OCI-LY3 (cell line): ENCODE measurements around the gene FOXE1.

Source experiments
- H2AFZ ChIP-seq: fragments of 200-600, 300-600 bp; shearing (Covaris generic); 2 replicates; pipeline ENCODE4 v1.6.0; 2014; ENCODE audit warnings: antibody characterized with exemption, low read depth, low read length
- H3K27ac ChIP-seq: fragments of 200-600, 300-600 bp; sonication (generic); 2 replicates; pipeline ENCODE4 v1.5.1; 2014; ENCODE audit warnings: mild to moderate bottlenecking, low read length, moderate library complexity, mixed read lengths
- H3K27me3 ChIP-seq: fragments of 200-600, 300-600 bp; sonication (generic); 2 replicates; pipeline ENCODE4 v1.6.1; 2014; ENCODE audit warnings: low read depth, low read length, mixed read lengths
- H3K36me3 ChIP-seq: fragments of 200-600, 300-600 bp; sonication (generic); replicated peaks from 2 replicates; pipeline ENCODE3; 2014; ENCODE audit warnings: low read depth, low read length, mixed read lengths
- H3K4me1 ChIP-seq: fragments of 300-600, 200-600 bp; sonication (generic); 2 replicates; pipeline ENCODE4 v1.6.1; 2014; ENCODE audit warnings: low read length, mixed read lengths
- H3K4me2 ChIP-seq: fragments of 200-600, 300-600 bp; sonication (generic); 2 replicates; pipeline ENCODE4 v1.6.1; 2014; ENCODE audit warnings: low read length, mixed read lengths
- H3K4me3 ChIP-seq: fragments of 300-600, 200-600 bp; sonication (generic); 2 replicates; pipeline ENCODE4 v1.5.1; 2014; ENCODE audit warnings: antibody characterized with exemption, mild to moderate bottlenecking, low read length, moderate library complexity
- H3K79me2 ChIP-seq: fragments of 300-600, 200-600 bp; shearing (Covaris generic); 2 replicates; pipeline ENCODE4 v1.6.1; 2014; ENCODE audit warnings: mild to moderate bottlenecking, low read length, mixed read lengths
- H3K9ac ChIP-seq: fragments of 300-600, 200-600 bp; shearing (Covaris generic); 2 replicates; pipeline ENCODE4 v1.6.0; 2014; ENCODE audit warnings: mild to moderate bottlenecking, low read length, moderate library complexity
- H3K9me3 ChIP-seq: fragments of 200-600, 300-600 bp; shearing (Covaris generic); 2 replicates; pipeline ENCODE4 v1.6.1; 2014; ENCODE audit warnings: low read length, mixed read lengths; ENCODE audit not compliant: insufficient read depth
- H4K20me1 ChIP-seq: fragments of 200-600, 300-600 bp; sonication (generic); 2 replicates; pipeline ENCODE4 v1.6.1; 2016; ENCODE audit warnings: low read length, mixed read lengths; ENCODE audit not compliant: insufficient read depth
- CTCF ChIP-seq: fragments of 200-600, 300-600 bp; sonication (generic); IDR thresholded peaks from 2 replicates; pipeline ENCODE4 v1.5.1; 2014; ENCODE audit warnings: antibody characterized with exemption, low read length, low read depth
- EZH2phosphoT487 ChIP-seq: fragments of 200-600 bp; shearing (Covaris generic); IDR thresholded peaks from 2 replicates; pipeline ENCODE4 v1.6.1; 2018; ENCODE audit warnings: antibody characterized with exemption, mixed run types, low read depth

Gene FOXE1

DNA sequence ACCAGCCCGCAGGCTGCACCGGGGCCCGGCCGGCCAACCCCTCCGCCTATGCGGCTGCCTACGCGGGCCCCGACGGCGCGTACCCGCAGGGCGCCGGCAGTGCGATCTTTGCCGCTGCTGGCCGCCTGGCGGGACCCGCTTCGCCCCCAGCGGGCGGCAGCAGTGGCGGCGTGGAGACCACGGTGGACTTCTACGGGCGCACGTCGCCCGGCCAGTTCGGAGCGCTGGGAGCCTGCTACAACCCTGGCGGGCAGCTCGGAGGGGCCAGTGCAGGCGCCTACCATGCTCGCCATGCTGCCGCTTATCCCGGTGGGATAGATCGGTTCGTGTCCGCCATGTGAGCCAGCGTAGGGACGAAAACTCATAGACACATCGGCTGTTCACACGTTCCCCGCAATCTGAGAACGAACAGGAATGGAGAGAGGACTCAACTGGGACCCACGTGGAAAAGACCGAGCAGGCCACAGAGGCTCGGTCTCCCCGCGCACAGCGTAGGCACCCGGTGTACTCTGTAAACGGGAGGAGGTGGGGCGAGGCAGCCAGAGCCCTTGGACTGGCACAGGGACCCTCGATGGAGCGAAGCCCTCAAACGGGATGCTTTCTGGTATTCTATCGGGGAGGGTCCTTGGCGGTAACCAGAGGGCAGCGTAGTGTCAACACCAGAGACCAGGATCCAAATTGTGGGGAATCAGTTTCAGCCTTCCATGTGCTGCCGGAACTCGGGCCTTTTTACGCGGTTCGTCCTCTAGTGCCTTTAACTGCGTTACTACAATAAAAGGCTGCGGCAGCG, 1.9 kb downstream of the FOXE1 start:
- Histone ChIP-seq H3K9me3 (no peaks in the 10 kb centered on the region), H3K36me3 (no peaks in the 10 kb centered on the region), H3K4me1 (no peaks in the 10 kb centered on the region), H2AFZ (no peak overlapping the region), H3K4me2 (no peak overlapping the region), H3K27me3 (no peaks in the 10 kb centered on the region), H3K79me2 (no peaks in the 10 kb centered on the region), H4K20me1 (no peaks in the 10 kb centered on the region), H3K27ac (no peak overlapping the region), H3K9ac (no peak overlapping the region), H3K4me3 (no peak overlapping the region)
- no peak for TF ChIP-seq CTCF
- no peak for TF ChIP-seq EZH2phosphoT487

DNA sequence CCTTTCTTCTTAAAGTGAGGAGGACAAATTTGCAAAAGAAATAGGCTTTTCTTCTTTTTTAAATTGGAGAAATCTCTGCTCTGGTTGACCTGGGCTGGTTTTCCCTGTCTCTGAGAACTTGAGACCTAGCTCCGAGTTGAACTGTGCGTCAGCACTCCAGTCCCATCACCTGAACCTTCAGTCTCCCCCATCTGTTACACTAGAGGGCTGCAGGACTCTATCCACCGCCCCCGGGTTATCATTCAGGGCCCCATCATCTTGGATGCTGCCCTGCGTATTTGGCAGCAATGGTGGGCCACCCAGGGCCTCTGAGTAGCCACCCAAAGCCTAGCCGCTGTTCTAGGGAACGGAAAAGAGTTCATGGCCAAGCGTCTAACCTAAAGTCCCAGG, 2.5 kb downstream of the FOXE1 start:
- Histone ChIP-seq H3K9me3 (no peaks in the 10 kb centered on the region), H3K36me3 (no peaks in the 10 kb centered on the region), H3K9ac (no peak overlapping the region), H3K4me1 (no peaks in the 10 kb centered on the region), H3K4me3 (no peak overlapping the region), H3K4me2 (no peak overlapping the region), H2AFZ (no peak overlapping the region), H4K20me1 (no peaks in the 10 kb centered on the region), H3K27ac (no peak overlapping the region), H3K27me3 (no peaks in the 10 kb centered on the region), H3K79me2 (no peaks in the 10 kb centered on the region)
- no peak for TF ChIP-seq CTCF
- TF ChIP-seq EZH2phosphoT487, result no peak

- no peaks in the 10 kb centered on the region for H3K79me2 ChIP-seq
- H3K4me1 ChIP-seq, result no peaks in the 10 kb centered on the region
- H3K27me3 ChIP-seq, result no peaks in the 10 kb centered on the region
- no peak overlapping the region for H3K4me2 ChIP-seq
- TF ChIP-seq CTCF, result no peak
- TF ChIP-seq EZH2phosphoT487, result no peak
- no peak overlapping the region for H3K27ac ChIP-seq
- H3K4me3 ChIP-seq, result no peak overlapping the region
- H4K20me1 ChIP-seq, result no peaks in the 10 kb centered on the region
- H3K9me3 ChIP-seq, result no peaks in the 10 kb centered on the region
- no peak overlapping the region for H3K9ac ChIP-seq
- H2AFZ ChIP-seq, result no peak overlapping the region
- no peaks in the 10 kb centered on the region for H3K36me3 ChIP-seq
Observed at GRCh38 chr9:97855899-97856298, 2.9 kb downstream of the FOXE1 start.

- no peaks in the 10 kb centered on the region for H3K27me3 ChIP-seq
- H4K20me1 ChIP-seq, result no peaks in the 10 kb centered on the region
- H3K79me2 ChIP-seq, result no peaks in the 10 kb centered on the region
- no peak overlapping the region for H3K9ac ChIP-seq
- no peak overlapping the region for H3K27ac ChIP-seq
- H3K4me3 ChIP-seq, result no peak overlapping the region
- H2AFZ ChIP-seq, result no peak overlapping the region
- H3K9me3 ChIP-seq, result no peaks in the 10 kb centered on the region
- no peaks in the 10 kb centered on the region for H3K4me1 ChIP-seq
- no peaks in the 10 kb centered on the region for H3K36me3 ChIP-seq
- no peak overlapping the region for H3K4me2 ChIP-seq
- no peak for TF ChIP-seq EZH2phosphoT487
Observed at GRCh38 chr9:97856857-97857605, 4.0 kb downstream of the FOXE1 start.
